NOMO-1 treated with dmso at 0.1 percent for 144 hours (cell line): ENCODE results near the gene FAM174A.
A peak's percentile ranks its signal among the peaks of the same experiment; 100 is the strongest.
"Not testable (repeated sequence)": the region's sequence is repeated elsewhere in the genome, so short reads cannot be mapped to it uniquely, and the experiment has no call there.

Experiments
- DNase-seq: peaks from one replicate; lab custom pipeline; 2025; ENCODE audit not compliant: unreplicated experiment; lab: John Stamatoyannopoulos, UW

FAM174A gene

GRCh38 chr5:100575815-100576214, 40.6 kb downstream of the FAM174A start:
- no peak for DNase-seq

GRCh38 chr5:100576217-100576751, 41.1 kb downstream of the FAM174A start:
- no peak for DNase-seq

GRCh38 chr5:100577506-100577905, 42.3 kb downstream of the FAM174A start:
- no peak for DNase-seq

- no peak for DNase-seq
These were observed 48.9 kb downstream of the FAM174A start for GRCh38 chr5:100584069-100584468.

- no peak for DNase-seq
These were observed 49.7 kb downstream of the FAM174A start for GRCh38 chr5:100584889-100585288.

- no peak for DNase-seq
These were observed 55.7 kb downstream of the FAM174A start for GRCh38 chr5:100590867-100591266.

GRCh38 chr5:100595152-100595811, 60.1 kb downstream of the FAM174A start:
- DNase-seq: no peak

- DNase-seq: no peak
These were observed 60.6 kb downstream of the FAM174A start for GRCh38 chr5:100595812-100596173.

GRCh38 chr5:100598446-100598845, 63.3 kb downstream of the FAM174A start:
- no peak for DNase-seq

- DNase-seq: no peak
These were observed 65.3 kb downstream of the FAM174A start for GRCh38 chr5:100600298-100600994.

GRCh38 chr5:100603141-100603540, 68.0 kb downstream of the FAM174A start:
- no peak for DNase-seq

- DNase-seq: not testable (repeated sequence)
These were observed 68.8 kb downstream of the FAM174A start for GRCh38 chr5:100604021-100604420.

GRCh38 chr5:100609594-100609993, 74.4 kb downstream of the FAM174A start:
- no peak for DNase-seq

- DNase-seq: no peak
These were observed 79.1 kb downstream of the FAM174A start for GRCh38 chr5:100614308-100614707.

- DNase-seq: no peak
These were observed 80.2 kb downstream of the FAM174A start for GRCh38 chr5:100615362-100615761.

GRCh38 chr5:100616291-100616690, 81.1 kb downstream of the FAM174A start:
- DNase-seq: no peak

- no peak for DNase-seq
These were observed 81.8 kb downstream of the FAM174A start for GRCh38 chr5:100616981-100617380.

- DNase-seq: peak; percentile 45
These were observed 88.5 kb downstream of the FAM174A start for GRCh38 chr5:100623719-100624118.

- DNase-seq: no peak
These were observed 99.9 kb downstream of the FAM174A start for GRCh38 chr5:100634937-100635534.
